GM19043 (cell line): ENCODE results near the gene LRRC14B.
"Not testable (repeated sequence)": the region's sequence is repeated elsewhere in the genome, so short reads cannot be mapped to it uniquely, and the experiment has no call there.

Experiments
- ATAC-seq: cut with Tn5 transposase; IDR thresholded peaks from one replicate; pipeline ENCODE4 v1.9.1; 2021; ENCODE audit warnings: low read depth; ENCODE audit not compliant: unreplicated experiment

LRRC14B gene

DNA sequence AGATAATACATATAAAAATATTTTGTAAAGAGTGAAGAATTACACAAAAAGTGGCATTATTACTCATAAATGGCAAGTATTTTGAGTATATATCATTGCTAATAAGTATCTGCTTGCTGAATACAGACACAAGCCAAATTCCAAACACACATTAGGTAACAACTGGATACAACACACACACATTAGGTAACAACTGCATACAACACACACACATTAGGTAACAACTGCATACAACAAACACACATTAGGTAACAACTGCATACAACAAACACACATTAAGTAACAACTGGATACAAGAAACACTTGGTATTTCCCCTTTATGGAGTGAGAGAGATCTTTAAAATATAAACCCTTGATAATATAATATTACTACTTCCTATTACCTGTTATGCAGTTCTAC is 13.2 kb downstream of the LRRC14B start:
- no peak for ATAC-seq

DNA sequence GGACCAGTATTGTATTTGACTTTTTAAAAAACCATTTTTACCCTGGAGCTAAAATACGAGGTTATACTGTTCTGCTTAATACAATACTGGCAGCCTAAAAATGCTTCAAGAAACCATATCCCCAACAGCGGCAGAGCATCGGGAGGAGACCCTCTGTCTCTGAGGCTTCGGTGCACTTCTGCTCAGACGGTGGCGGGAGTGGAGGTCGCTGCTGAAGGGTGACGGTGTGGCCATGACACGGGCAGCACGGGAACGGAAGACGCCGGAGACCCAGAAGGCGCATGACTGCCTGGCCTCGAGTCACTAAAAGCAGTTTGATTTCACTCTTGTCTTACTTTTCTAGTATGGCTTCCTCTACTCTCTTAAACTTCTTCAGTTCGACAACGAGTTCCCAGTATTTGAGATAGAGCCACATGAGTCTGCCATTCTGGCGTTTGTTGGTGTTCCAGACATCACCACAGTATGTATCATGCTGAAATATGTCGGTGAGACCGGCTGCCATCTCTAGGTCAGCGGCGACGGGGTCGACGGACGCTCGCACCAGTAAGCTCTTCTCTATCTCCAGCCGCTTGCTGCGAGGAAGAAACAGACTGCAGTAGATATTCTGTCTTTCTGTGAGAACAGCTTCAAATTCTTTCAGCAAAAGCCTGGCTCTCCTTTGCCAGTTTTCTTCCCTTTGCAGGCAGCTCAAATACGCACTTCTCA is 13.8 kb downstream of the LRRC14B start:
- no peak for ATAC-seq

DNA sequence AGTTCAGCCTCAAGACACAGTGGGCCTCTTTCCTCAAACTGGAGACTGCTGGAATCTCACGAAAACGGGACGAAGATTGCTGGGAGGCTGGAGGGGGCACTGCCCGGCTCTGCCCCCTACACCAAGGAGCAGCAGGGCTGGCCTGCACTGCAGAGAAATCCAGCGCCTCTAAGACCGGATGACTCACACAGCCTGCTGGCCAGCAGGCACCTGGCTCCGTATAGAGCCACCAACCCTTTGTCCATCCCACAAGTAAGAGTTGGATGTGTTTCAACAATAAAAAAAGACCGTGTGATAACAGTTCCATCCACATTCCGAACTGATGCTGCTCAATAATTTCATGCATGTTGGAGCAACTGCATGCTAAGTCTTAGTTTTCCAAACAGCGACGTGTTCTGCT is 15.1 kb downstream of the LRRC14B start:
- ATAC-seq = no peak

DNA sequence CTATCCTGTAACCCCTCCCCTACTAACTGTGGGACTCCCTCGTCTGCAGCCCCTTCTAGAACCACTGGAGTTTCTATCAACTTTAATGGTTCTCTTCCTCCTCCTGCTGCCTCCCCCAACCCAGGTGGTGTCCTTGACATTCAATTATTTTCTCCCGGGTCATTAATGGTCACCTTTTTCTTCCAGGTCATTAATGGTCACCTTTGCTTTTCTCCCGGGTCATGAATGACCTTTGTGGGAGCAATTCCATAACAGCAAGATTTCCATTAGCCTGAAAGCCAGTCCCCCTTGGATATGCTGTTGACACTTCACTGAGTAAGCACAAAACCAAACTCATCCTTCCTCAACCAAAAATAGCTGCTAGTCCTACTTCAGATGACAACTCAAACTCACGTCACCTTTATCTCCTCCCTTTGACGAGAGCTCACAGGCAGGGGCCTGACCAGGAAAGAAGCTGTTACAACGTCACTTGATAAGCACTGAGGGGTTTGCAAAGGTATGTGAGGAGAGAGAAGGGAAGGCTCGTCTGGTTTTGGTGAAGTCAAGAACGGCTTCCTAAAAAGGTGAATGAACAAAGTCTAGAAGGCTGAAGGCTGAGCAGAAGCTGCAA is 15.7 kb downstream of the LRRC14B start:
- ATAC-seq = no peak

DNA sequence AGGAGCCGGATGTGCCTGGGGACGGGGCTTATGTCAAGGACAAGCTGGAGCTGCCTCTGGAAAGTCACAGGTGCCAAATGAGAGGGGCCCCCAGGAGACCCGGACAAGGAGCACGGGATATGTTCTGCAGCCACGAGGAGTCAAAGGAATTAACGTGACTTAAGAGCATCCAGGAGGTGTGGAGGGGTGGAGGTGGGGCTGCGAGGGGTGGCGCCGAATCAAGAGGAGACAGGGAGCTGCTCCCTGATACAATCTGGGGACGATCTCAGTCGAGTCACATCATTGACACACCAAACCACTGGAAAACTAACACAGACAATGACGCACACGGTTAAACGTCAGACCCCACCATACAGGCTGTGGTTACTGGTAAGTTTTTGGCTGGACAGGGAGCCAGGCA is 16.3 kb downstream of the LRRC14B start:
- no peak for ATAC-seq

DNA sequence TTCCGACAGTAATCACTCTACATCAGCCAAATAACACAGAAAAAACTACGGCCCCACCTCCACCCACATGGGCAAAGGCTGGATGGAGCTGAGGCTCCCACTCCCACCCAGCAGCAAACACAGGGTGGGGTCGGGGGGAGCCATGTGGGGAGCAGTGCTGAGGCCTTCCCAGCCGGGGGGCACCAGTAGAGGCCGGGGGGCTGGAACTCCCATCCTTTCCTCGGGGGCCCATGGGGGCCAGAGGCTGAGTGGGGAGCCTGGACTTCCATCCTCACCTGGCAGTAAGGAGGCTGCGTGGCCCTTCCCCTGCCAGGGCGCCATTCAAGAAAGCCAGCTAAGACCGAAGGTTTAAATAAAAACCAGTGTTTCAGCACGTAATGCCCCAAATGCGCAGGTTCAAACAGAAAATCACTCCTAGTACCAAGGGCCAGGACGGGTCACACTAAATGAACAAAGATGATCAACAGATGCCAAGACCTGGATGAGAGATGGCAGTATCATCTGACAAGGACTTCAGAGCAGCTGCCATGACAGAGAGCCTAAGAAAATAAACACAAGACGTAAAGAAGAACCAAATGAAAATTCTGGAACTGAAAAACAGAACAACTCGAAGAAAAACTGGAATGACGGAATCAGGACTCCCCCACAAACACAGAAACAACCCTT is 17.3 kb downstream of the LRRC14B start:
- ATAC-seq = no peak

DNA sequence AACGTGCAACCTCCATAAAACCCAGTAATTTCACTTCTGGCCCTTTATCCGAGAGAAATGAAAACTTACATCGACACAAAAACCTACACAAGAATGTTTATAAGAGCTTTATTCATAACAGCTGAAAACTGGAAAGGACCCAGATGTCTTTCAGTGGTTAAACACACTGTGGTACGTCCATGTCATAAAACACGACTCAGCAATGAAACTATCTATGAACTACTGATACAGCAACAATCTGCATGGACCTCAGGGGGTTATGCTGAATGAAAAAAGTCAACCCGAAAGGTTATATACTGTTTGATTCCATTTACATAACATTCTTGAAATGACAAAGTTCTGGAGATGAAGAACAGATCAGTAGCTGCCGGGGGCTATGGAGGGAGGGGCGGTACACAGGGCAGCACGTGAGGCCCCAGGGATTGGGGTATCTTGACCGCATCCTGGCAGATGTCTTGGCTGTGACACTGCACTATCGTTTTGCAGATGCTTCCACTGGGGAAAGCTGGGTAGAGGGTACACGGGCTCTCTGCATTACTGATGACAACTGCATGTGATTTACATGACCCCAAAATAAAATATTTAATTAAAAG is 22.6 kb downstream of the LRRC14B start:
- ATAC-seq = no peak

DNA sequence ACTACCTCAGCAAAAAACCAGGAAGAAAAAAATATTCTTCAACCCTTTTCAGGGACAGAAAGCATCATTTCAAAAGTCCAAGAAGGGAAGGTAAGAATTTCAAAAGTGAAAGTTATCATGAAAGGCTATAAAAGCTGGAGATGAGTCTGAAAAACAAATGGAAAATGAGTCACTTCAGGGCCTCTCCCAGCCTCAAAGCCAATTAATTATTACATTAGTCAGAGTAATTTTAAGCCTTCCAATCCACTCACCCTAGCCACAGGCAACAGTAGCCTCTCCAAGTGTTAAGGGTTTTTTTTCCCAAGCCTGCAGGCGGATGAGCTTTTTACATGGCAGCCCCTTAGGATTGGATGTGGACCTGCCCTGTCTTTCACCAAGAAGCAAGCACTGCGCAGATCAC is 24.0 kb downstream of the LRRC14B start:
- not testable (repeated sequence) for ATAC-seq

DNA sequence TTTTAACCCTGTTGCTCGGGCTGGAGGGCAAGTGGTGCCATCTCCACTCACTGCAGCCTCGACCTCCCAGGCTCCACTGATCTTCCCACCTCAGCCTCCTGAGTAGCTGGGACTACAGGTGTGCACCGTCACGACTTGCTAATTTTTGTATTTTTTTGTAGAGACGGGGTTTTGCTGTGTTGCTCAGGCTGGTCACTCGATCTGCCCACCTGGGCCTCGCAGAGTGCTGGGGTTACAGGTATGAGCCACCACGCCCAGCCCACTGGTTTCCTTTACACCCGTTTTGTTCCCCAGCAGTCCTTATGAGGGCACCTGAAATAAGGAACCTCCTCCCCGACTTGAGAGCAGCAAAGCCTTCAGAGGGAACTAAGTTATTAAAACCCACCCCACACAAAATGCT is 24.8 kb downstream of the LRRC14B start:
- ATAC-seq = not testable (repeated sequence)

DNA sequence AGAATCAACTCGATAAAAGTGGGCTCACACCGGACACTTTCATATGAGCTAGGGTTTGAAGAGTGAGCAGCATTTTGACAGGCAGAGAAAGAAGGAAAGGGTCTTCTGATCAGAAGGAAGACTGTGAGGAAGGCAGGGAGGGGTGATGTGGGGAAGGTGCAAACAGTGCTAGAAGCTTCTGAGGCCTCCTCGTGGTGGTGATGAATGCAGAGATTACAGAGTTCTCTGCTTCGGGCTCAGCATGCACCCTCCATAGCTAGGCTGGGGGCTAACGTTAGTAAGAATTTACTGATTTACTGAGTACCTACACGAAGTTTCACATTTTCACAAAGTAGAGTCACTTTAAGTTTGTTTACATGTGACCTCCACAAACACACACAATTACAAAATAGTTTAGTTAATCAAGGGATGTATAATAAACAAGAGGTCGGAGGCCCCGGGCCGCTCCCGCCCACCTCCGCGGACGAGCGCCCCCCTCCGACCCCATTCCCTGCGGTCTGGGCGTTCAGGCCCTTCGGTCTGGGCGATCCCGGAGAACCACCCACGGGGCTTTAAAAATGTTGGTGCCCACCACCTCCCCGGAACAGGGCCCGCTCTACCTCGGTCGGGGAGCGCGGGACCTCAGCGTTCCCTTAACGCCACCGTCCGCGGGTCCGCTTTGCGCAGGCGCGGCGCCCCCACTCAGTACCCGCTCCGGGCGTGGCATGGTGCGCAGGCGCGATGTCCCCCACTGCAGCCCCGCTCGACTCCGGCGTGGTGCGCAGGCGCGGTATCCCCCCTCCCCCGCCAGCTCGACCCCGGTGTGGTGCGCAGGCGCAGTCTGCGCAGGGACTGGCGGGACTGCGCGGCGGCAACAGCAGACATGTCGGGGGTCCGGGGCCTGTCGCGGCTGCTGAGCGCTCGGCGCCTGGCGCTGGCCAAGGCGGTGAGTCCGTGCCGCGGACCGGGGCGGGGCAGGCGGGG is 26.5 kb downstream of the LRRC14B start, which contains the start of the genes CCDC127 and SDHA:
TSS of gene CCDC127 (minus strand) at position 660 of the 963 bp plus-strand sequence. CDS start 1,304 bp downstream, outside the sequence.
TSS of gene SDHA (plus strand) at position 827 of the 963 bp plus-strand sequence. CDS start at position 863, 36 bp downstream.
- peak; percentile 58 for ATAC-seq

DNA sequence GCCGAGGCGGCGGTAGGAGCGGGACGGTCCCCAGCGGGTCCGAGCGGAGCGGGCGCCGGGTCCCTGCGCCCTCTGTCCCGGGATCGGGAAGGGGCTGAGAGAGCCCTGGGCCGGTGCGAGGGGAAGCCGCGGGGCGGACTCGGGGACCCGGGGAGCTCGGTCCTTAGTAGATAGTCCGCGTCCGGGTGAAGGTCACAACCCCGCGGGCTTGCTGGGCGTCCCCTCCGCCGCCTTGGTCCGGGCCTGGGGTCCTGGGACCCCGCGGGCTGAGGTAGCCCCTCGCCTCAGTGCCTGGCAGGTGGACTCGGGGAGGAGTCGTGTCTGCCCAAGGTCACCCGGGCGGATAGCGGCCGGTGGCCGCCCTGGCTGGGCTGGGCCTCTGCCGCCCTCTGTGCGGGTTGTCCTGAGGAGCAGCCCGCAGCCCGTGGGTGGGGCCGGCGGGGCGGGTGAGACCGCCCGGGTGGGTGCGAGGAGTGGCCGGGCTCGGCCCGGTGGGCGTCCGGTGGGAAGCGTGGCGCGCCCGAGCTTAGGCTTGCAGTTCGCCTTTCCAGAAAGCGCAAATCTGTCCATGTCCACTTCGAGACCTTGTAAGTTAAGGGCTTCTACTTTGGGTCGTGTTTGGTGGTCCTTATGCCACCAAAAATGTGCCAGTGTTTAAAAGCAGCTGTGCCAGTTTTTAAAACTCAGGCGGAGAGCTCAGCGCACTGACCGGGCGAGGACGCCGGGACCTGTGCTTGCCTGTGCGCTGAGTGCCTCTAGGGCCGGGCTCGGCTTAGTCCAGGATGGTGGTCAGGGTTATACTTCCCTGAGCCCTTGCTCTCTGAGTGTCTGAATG is 27.4 kb downstream of the LRRC14B start:
- ATAC-seq = peak; percentile 8

DNA sequence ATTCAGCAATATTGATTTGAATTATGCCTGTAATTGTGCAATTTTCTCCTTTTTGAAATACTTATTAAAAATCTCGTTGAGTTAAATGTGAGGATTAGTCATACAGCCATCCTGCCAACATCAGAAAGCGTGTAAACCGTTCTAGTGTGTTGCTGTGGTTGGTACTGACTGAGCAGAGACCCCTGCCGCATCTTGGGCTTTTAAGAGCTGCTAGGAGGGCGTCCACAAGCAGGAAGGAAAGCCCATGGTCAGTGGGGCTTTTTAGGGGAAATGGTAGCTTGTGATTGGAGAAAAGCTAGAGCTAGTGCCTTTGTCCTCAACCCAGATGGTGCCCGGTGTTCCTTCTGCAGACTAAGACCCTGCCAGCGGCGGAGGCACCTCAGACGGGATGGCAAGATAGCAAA is 28.2 kb downstream of the LRRC14B start:
- no peak for ATAC-seq

DNA sequence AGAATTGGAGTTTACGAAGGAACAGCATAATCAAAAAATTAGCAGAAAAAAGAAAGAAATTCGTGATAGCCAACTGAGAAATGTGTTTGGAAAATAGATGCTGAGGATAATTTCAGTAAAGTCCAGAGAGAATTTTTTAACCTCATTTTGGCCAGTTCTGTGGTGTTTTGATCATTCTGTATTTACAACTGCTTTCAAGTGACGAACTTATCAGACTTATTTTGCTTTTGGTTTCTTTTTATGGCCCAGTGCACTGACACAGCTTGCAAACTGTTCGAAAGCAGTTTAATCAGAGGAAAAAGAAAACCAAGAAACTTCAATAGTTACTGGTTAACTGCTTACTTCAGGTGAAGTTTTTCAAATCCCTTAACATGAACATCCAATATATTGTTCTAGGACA is 28.7 kb downstream of the LRRC14B start:
- no peak for ATAC-seq

DNA sequence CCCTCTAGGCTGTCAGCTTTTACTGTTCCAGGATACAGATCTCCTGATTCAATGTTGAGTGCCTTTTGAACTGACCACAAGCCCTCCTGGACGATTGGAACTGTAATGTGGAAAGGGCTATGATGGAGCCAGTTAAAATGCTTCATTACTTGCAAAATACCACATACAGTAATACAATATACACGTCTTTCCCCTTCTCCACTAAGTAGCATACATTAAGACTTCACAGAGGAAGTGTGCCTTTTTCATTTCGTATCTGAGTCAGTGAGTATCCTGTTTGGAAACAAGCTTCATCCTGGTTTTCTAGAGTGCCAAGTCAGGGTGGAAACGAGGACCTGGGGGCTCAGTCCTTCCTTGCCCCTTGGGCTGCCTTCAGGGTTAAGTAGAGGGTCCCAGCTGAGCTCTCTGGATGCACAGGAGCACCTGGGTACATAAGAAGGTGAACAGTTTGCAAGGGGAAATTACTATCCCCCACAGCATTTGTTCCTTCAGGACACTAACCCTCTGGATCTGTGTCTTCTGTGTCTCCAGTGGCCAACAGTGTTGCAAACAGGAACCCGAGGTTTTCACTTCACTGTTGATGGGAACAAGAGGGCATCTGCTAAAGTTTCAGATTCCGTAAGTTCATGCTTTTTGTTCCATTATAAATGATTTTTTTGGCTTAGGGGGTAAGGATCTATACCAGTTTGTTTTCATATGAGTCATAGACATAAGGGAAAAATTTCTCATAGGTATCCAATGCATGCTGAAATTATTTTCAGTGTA is 31.8 kb downstream of the LRRC14B start:
- ATAC-seq = not testable (repeated sequence)

DNA sequence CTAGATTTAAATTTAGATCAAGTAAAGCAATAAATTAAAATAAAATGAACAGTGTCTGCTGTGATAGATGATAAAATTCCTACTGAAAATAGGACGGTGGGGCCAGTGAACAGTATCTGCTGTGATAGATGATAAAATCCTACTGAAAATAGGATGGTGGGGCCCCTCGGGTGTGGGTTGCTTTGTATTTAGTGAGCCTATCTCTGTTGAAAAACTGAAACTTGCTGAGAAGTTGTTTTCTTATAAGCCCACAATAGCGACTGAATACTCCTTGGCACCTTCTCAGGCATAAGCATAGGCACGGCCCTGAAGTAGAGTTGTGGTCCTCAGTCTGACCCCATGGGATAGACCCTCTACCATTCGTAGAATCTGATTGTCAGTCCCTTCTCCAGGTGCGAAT is 32.5 kb downstream of the LRRC14B start:
- no peak for ATAC-seq

DNA sequence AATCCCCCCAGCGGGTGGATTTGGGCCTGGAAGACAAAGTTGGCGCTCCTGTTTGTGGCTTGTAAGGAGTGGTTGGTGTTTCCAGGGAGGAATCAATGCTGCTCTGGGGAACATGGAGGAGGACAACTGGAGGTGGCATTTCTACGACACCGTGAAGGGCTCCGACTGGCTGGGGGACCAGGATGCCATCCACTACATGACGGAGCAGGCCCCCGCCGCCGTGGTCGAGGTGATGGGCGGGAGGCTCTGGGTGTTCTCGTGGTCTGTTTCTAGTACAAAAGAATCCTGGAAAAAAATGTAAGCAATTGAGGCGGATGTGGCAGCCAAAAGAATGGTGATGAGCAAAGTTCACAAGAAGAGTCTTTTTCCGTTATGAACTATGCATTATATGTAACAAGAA is 34.0 kb downstream of the LRRC14B start:
- no peak for ATAC-seq

DNA sequence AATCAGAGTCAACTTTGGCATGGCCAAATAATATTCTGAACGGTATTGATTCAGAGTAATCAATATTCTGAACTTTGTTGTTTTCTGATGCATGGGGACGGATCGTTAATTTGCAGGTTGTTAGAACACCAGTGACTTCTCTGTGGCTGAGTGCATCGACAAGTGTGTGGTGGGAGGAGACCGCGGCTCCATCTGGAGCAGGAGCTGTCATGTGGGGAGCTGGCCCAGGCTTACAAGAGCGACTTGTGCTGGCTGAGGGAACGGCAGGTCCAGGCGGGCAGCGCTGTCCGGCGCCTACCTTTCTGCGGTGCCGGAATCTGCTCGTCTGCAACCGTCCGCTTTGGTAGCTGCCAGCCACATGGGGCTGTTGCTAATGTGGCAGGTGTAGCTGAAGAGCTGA is 36.1 kb downstream of the LRRC14B start:
- ATAC-seq = not testable (repeated sequence)

DNA sequence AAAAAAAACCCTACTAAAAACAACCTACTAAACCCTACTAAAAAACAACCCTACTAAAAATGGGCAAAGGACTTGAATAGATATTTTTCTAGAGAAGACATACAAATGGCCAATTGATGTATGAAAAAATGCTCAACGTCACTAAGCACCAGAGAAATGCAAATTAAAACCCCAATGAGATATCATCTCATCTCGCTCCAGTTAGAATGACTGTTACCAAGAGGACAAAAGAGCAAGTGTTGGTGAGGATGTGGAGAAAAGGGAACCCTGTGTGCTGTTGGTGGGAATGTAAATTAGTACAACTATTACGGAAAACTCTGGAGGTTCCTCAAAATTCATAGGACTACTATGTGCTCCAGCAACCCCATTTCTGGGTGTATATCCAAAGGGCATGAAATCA is 37.6 kb downstream of the LRRC14B start:
- ATAC-seq = no peak

DNA sequence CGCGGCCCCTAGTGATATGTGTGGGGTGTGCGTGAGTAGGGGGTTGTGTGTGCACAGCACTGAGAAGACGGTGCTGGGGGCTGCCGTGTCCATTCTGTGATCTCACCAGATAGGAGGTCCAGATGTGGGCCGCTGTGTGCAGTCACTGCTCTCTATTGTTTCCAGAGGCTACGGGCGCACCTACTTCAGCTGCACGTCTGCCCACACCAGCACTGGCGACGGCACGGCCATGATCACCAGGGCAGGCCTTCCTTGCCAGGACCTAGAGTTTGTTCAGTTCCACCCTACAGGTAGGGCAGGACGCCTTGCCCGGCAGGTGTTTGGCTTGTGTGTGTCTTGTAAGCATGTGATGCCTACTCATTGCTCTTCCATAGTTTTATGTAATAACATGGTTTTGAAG is 39.4 kb downstream of the LRRC14B start:
- no peak for ATAC-seq
